ENCODE measurements around the gene CGN. TPM values are rescaled to one million over a fixed set of nuclear protein-coding genes. Genes with fewer than 3 reads are reported as not detected.

CGN gene
- total RNA-seq, 1 experiment from 2014 or later = 30.9 TPM

- Histone ChIP-seq H2AFZ (ENCODE audit: low read length) (no peak overlapping the region), H3K4me1 (ENCODE audit: insufficient read depth, low read length) (peaks cover 2% of the 10 kb centered on the region; the same call in 1 of the 2 replicates), H3K9me3 (ENCODE audit: control insufficient read depth, low read depth, low read length) (no peaks in the 10 kb centered on the region), H3K4me2 (ENCODE audit: insufficient read depth, insufficient read length, low read length) (no peak overlapping the region), H3K23ac (ENCODE audit: insufficient read length, low read depth, low read length) (no peak overlapping the region), H3K79me1 (ENCODE audit: insufficient read depth, low read depth, low read length, poor library complexity, severe bottlenecking) (no peaks in the 10 kb centered on the region), H3K18ac (ENCODE audit: insufficient read length, low read depth, low read length) (no peak overlapping the region), H4K5ac (ENCODE audit: insufficient read length, low read depth, low read length) (no peak overlapping the region), H4K8ac (replicated peaks; ENCODE audit: insufficient read length, low read depth, low read length) (no peak overlapping the region), H3K4ac (ENCODE audit: low read depth, low read length) (no peak overlapping the region), H2BK20ac (ENCODE audit: low read depth, low read length, poor library complexity, severe bottlenecking) (no peak overlapping the region), H3T11ph (ENCODE audit: low read length) (no peak overlapping the region), H2AK5ac (ENCODE audit: insufficient read length, low read length) (no peak overlapping the region), H3K14ac (ENCODE audit: insufficient read depth, low read length) (no peak overlapping the region), H3K9ac (ENCODE audit: extremely low read depth, insufficient read length, low read length) (no peak overlapping the region), H3K27me3 (ENCODE audit: insufficient read depth, low read length) (no peaks in the 10 kb centered on the region), H2BK5ac (ENCODE audit: insufficient read length, low read length) (no peak overlapping the region), H3K23me2 (ENCODE audit: insufficient read length, low read depth, low read length, poor library complexity, severe bottlenecking) (no peaks in the 10 kb centered on the region), H3K79me2 (ENCODE audit: insufficient read depth, low read length) (no peaks in the 10 kb centered on the region), H2BK12ac (ENCODE audit: insufficient read length, low read depth, low read length) (no peak overlapping the region), H3K56ac (ENCODE audit: insufficient read length, low read depth, low read length) (no peak overlapping the region), H2BK120ac (ENCODE audit: low read depth, low read length, poor library complexity, severe bottlenecking) (no peak overlapping the region), H3K27ac (ENCODE audit: insufficient read length, low read depth, low read length) (no peak overlapping the region), H2BK15ac (ENCODE audit: low read depth, low read length) (no peak overlapping the region), H4K91ac (ENCODE audit: insufficient read length, low read depth, low read length) (no peak overlapping the region), H4K20me1 (ENCODE audit: control insufficient read depth, insufficient read depth, insufficient read length) (no peaks in the 10 kb centered on the region)
- no peak for DNase-seq
- Mint-ChIP-seq H3K27ac (0 out of 7 replicates have a peak overlapping the region, but pooled peaks of 1 of the 3 experiments have one; percentile 12), H3K36me3 (ENCODE audit: insufficient read depth in 1 of 3, low read depth in 3 of 3) (peaks cover 33 to 65% (median 64%) of the 10 kb centered on the region in 3 experiments; a peak in 6 of 7 replicates), H3K27me3 (ENCODE audit: low read depth) (no peaks in the 10 kb centered on the region), H3K9me3 (no peaks in the 10 kb centered on the region), H3K4me1 (peaks cover 10 to 13% of the 10 kb centered on the region in 2 experiments), H3K4me3 (no peak overlapping the region; a peak in 1 of 5 replicates)
- TF ChIP-seq CTCF (conservative IDR thresholded peaks at IDR 0.05) = no peak
- WGBS (ENCODE audit: extremely low coverage, insufficient read length, low lambda C conversion rate) = no CpG with 5 or more reads among the region's 11 CpGs
Observed at GRCh38 chr1:151530461-151530860, 19.3 kb downstream of the CGN start.
